ENCODE data around the gene KRT34.

DNA sequence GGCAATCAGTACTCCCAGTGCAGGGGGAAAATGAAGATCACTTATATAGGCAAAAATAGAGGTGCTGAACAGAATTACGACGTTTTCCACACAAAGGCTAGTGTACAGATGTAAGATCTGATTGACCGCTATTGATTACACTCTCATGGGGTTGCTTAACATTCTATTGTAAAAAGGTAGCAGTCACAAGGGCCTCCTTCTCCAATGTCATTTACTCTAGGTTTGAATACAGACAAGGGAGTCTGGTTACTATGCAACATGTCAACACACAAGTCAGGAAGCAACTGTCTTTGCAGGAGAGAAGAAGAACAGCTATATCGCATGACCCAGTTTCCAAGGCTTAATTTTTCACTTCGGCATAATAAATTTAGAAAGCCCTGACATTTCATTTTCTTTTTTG, 34.4 kb upstream of the KRT34 start:
- no peak for TF ChIP-seq CTCF (IDR thresholded peaks at IDR 0.05; ENCODE audit: poor library complexity, severe bottlenecking)
- no peak for TF ChIP-seq REST (IDR thresholded peaks at IDR 0.05; ENCODE audit: borderline replicate concordance)
- no peak for TF ChIP-seq EZH2 (IDR thresholded peaks at IDR 0.05; ENCODE audit: borderline replicate concordance, insufficient read depth, low read length, poor library complexity, severe bottlenecking)
- TF ChIP-seq RAD21 (conservative IDR thresholded peaks at IDR 0.05), result no peak
- no peak for TF ChIP-seq POLR2AphosphoS5 (IDR thresholded peaks at IDR 0.05)
- TF ChIP-seq EP300 (conservative IDR thresholded peaks at IDR 0.05; ENCODE audit: poor library complexity, severe bottlenecking), result no peak
